WTC11 (cell line): ENCODE data around the gene CTSA. TPM values are rescaled to one million over a fixed set of nuclear protein-coding genes. Genes with fewer than 3 reads are reported as not detected.

ENCODE experiments used
- ATAC-seq: fragments of 200-7000 bp; cut with Tn5 transposase; 2 replicates; pipeline ENCODE4 v1.10.0; 2021; ENCODE audit warnings: mild to moderate bottlenecking, moderate library complexity
- CTCF ChIA-PET: fragments of 300-600 bp; sonication (Branson Sonifier 250); formaldehyde crosslinking; loops from one replicate; lab custom pipeline; 2021; ENCODE audit warnings: antibody characterized with exemption; lab: Charles Lee
- POLR2A ChIA-PET: fragments of 350-600 bp; sonication (Branson Sonifier 250); formaldehyde crosslinking; loops from one replicate; lab custom pipeline; 2021; ENCODE audit warnings: antibody characterized with exemption; lab: Charles Lee
- DNase-seq: peaks from one replicate; pipeline ENCODE4 v3.0.0; 2021; ENCODE audit warnings: low spot score
- H3K27ac Mint-ChIP-seq: 2 replicates; pipeline ENCODE4 v1.8.0; 2021; ENCODE audit warnings: mixed read lengths
- H3K27me3 Mint-ChIP-seq: 2 replicates; pipeline ENCODE4 v1.8.0; 2021; ENCODE audit warnings: low read depth, mild to moderate bottlenecking, moderate library complexity, mixed read lengths
- H3K36me3 Mint-ChIP-seq: 2 replicates; pipeline ENCODE4 v1.8.0; 2021; ENCODE audit warnings: mixed read lengths
- H3K4me1 Mint-ChIP-seq: 2 replicates; pipeline ENCODE4 v1.8.0; 2022; ENCODE audit warnings: mixed read lengths
- H3K4me3 Mint-ChIP-seq: 2 replicates; pipeline ENCODE4 v1.8.0; 2021; ENCODE audit warnings: mild to moderate bottlenecking, moderate library complexity, mixed read lengths
- H3K9me3 Mint-ChIP-seq: 2 replicates; pipeline ENCODE4 v1.8.0; 2021; ENCODE audit warnings: mixed read lengths
- ATF2 ChIP-seq: sonication (generic); formaldehyde crosslinking; IDR thresholded peaks from 2 replicates; pipeline ENCODE4 v1.8.1; 2022; ENCODE audit warnings: low read depth, missing genetic modification reagents, borderline replicate concordance
- E2F1 ChIP-seq: sonication (generic); formaldehyde crosslinking; IDR thresholded peaks from 2 replicates; pipeline ENCODE4 v1.8.0; 2022; ENCODE audit warnings: mild to moderate bottlenecking, missing genetic modification reagents
- ELF4 ChIP-seq: sonication (generic); formaldehyde crosslinking; IDR thresholded peaks from 2 replicates; pipeline ENCODE4 v1.8.1; 2022; ENCODE audit warnings: low read depth, mild to moderate bottlenecking, moderate library complexity, missing genetic modification reagents
- ERG ChIP-seq: fragments of 250-450 bp; sonication (Bioruptor Pico); IDR thresholded peaks from 2 replicates; pipeline ENCODE4 v1.8.0; 2021; ENCODE audit warnings: mild to moderate bottlenecking
- FOXK1 ChIP-seq: sonication (generic); formaldehyde crosslinking; IDR thresholded peaks from 2 replicates; pipeline ENCODE4 v1.8.0; 2022; ENCODE audit warnings: mild to moderate bottlenecking, moderate library complexity, missing genetic modification reagents
- NFATC4 ChIP-seq: fragments of 250-450 bp; sonication (Bioruptor Pico); IDR thresholded peaks from 2 replicates; pipeline ENCODE4 v1.9.0; 2021; ENCODE audit warnings: mild to moderate bottlenecking
- NFYB ChIP-seq: sonication (generic); formaldehyde crosslinking; conservative IDR thresholded peaks from 2 replicates; pipeline ENCODE4 v1.8.0; 2022; ENCODE audit warnings: low read depth, missing genetic modification reagents
- NR2C2 ChIP-seq: sonication (generic); formaldehyde crosslinking; IDR thresholded peaks from 2 replicates; pipeline ENCODE4 v1.8.0; 2022; ENCODE audit warnings: mild to moderate bottlenecking, missing genetic modification reagents
- PREB ChIP-seq: sonication (generic); formaldehyde crosslinking; IDR thresholded peaks from 2 replicates; pipeline ENCODE4 v1.8.1; 2022; ENCODE audit warnings: mild to moderate bottlenecking, missing genetic modification reagents, moderate library complexity, borderline replicate concordance
- SP1 ChIP-seq: sonication (generic); formaldehyde crosslinking; conservative IDR thresholded peaks from 2 replicates; pipeline ENCODE4 v1.8.1; 2022; ENCODE audit warnings: missing genetic modification reagents
- USF2 ChIP-seq: sonication (generic); formaldehyde crosslinking; IDR thresholded peaks from 2 replicates; pipeline ENCODE4 v1.8.1; 2023; ENCODE audit warnings: mild to moderate bottlenecking, missing genetic modification reagents, moderate library complexity
- ZBTB21 ChIP-seq: sonication (generic); formaldehyde crosslinking; IDR thresholded peaks from 2 replicates; pipeline ENCODE4 v1.8.1; 2023; ENCODE audit warnings: mild to moderate bottlenecking, missing genetic modification reagents, borderline replicate concordance
- ZNF121 ChIP-seq: sonication (generic); formaldehyde crosslinking; IDR thresholded peaks from 2 replicates; pipeline ENCODE4 v1.8.0; 2023; ENCODE audit warnings: missing genetic modification reagents
- ZNF232 ChIP-seq: sonication (generic); formaldehyde crosslinking; IDR thresholded peaks from 2 replicates; pipeline ENCODE4 v1.8.0; 2022; ENCODE audit warnings: mild to moderate bottlenecking, missing genetic modification reagents
- total RNA-seq: library from RNA; stranded (reverse); gene quantifications from 3 replicates; pipeline ENCODE4 v1.2.3, GENCODE V29; 2021
- TF ChIP-seq, protein P1 (sequence below): sonication (generic); formaldehyde crosslinking; IDR thresholded peaks from 2 replicates; pipeline ENCODE4 v1.8.1; 2023; ENCODE audit warnings: mild to moderate bottlenecking, missing genetic modification reagents
- TF ChIP-seq, protein P2 (sequence below): sonication (generic); formaldehyde crosslinking; IDR thresholded peaks from 2 replicates; pipeline ENCODE4 v1.8.1; 2023; ENCODE audit warnings: mild to moderate bottlenecking, missing genetic modification reagents
- TF ChIP-seq, protein P3 (sequence below): sonication (generic); formaldehyde crosslinking; conservative IDR thresholded peaks from 2 replicates; pipeline ENCODE4 v1.8.1; 2023; ENCODE audit warnings: mild to moderate bottlenecking, low read depth, missing genetic modification reagents, moderate library complexity
- TF ChIP-seq, protein P4 (sequence below): sonication (generic); formaldehyde crosslinking; IDR thresholded peaks from 2 replicates; pipeline ENCODE4 v1.8.0; 2023; ENCODE audit warnings: missing genetic modification reagents
- TF ChIP-seq, protein P5 (sequence below): sonication (generic); formaldehyde crosslinking; conservative IDR thresholded peaks from 2 replicates; pipeline ENCODE4 v1.8.1; 2022; ENCODE audit warnings: mild to moderate bottlenecking, missing genetic modification reagents
- TF ChIP-seq, protein P6 (sequence below): fragments of 250-450 bp; sonication (Bioruptor Pico); IDR thresholded peaks from 2 replicates; pipeline ENCODE4 v1.9.0; 2021; ENCODE audit warnings: moderate library complexity, mild to moderate bottlenecking, inconsistent platforms, borderline replicate concordance

Gene CTSA
- total RNA-seq, 1 experiment from 2014 or later, result 48.3 TPM

- TF ChIP-seq ERG (CRISPR knock-in tag) (no peak), NR2C2 (CRISPR knock-in tag) (no peak), NFATC4 (CRISPR knock-in tag) (no peak), ZBTB21 (CRISPR knock-in tag) (no peak), NFYB (CRISPR knock-in tag) (no peak), ATF2 (CRISPR knock-in tag) (no peak), PREB (CRISPR knock-in tag) (no peak), ZNF121 (no peak), SP1 (CRISPR knock-in tag) (no peak), ZNF232 (CRISPR knock-in tag) (no peak), E2F1 (no peak), FOXK1 (CRISPR knock-in tag) (no peak), ELF4 (CRISPR knock-in tag) (no peak), USF2 (no peak)
- TF ChIP-seq, protein P1, sequence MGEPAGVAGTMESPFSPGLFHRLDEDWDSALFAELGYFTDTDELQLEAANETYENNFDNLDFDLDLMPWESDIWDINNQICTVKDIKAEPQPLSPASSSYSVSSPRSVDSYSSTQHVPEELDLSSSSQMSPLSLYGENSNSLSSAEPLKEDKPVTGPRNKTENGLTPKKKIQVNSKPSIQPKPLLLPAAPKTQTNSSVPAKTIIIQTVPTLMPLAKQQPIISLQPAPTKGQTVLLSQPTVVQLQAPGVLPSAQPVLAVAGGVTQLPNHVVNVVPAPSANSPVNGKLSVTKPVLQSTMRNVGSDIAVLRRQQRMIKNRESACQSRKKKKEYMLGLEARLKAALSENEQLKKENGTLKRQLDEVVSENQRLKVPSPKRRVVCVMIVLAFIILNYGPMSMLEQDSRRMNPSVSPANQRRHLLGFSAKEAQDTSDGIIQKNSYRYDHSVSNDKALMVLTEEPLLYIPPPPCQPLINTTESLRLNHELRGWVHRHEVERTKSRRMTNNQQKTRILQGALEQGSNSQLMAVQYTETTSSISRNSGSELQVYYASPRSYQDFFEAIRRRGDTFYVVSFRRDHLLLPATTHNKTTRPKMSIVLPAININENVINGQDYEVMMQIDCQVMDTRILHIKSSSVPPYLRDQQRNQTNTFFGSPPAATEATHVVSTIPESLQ (CRISPR knock-in tag), result no peak
- TF ChIP-seq, protein P2, sequence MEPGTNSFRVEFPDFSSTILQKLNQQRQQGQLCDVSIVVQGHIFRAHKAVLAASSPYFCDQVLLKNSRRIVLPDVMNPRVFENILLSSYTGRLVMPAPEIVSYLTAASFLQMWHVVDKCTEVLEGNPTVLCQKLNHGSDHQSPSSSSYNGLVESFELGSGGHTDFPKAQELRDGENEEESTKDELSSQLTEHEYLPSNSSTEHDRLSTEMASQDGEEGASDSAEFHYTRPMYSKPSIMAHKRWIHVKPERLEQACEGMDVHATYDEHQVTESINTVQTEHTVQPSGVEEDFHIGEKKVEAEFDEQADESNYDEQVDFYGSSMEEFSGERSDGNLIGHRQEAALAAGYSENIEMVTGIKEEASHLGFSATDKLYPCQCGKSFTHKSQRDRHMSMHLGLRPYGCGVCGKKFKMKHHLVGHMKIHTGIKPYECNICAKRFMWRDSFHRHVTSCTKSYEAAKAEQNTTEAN, result no peak
- TF ChIP-seq, protein P3, sequence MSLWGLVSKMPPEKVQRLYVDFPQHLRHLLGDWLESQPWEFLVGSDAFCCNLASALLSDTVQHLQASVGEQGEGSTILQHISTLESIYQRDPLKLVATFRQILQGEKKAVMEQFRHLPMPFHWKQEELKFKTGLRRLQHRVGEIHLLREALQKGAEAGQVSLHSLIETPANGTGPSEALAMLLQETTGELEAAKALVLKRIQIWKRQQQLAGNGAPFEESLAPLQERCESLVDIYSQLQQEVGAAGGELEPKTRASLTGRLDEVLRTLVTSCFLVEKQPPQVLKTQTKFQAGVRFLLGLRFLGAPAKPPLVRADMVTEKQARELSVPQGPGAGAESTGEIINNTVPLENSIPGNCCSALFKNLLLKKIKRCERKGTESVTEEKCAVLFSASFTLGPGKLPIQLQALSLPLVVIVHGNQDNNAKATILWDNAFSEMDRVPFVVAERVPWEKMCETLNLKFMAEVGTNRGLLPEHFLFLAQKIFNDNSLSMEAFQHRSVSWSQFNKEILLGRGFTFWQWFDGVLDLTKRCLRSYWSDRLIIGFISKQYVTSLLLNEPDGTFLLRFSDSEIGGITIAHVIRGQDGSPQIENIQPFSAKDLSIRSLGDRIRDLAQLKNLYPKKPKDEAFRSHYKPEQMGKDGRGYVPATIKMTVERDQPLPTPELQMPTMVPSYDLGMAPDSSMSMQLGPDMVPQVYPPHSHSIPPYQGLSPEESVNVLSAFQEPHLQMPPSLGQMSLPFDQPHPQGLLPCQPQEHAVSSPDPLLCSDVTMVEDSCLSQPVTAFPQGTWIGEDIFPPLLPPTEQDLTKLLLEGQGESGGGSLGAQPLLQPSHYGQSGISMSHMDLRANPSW (CRISPR knock-in tag), result no peak
- TF ChIP-seq, protein P4, sequence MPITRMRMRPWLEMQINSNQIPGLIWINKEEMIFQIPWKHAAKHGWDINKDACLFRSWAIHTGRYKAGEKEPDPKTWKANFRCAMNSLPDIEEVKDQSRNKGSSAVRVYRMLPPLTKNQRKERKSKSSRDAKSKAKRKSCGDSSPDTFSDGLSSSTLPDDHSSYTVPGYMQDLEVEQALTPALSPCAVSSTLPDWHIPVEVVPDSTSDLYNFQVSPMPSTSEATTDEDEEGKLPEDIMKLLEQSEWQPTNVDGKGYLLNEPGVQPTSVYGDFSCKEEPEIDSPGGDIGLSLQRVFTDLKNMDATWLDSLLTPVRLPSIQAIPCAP (CRISPR knock-in tag), result no peak
- TF ChIP-seq, protein P5, sequence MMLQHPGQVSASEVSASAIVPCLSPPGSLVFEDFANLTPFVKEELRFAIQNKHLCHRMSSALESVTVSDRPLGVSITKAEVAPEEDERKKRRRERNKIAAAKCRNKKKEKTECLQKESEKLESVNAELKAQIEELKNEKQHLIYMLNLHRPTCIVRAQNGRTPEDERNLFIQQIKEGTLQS (CRISPR knock-in tag), result no peak
- TF ChIP-seq, protein P6, sequence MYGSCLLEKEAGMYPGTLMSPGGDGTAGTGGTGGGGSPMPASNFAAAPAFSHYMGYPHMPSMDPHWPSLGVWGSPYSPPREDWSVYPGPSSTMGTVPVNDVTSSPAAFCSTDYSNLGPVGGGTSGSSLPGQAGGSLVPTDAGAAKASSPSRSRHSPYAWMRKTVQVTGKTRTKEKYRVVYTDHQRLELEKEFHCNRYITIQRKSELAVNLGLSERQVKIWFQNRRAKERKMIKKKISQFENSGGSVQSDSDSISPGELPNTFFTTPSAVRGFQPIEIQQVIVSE (CRISPR knock-in tag), result no peak
- ChIA-PET POLR2A (no interaction called here), CTCF (interaction anchor here (1.7 kb wide), 1 partner anchor 22 kb away, joined by 4 read pairs; no protein-coding TSS in a partner anchor)
- H3K36me3 Mint-ChIP-seq, result no peaks in the 10 kb centered on the region
- DNase-seq (no peak), ATAC-seq (no peak)
- H3K9me3 Mint-ChIP-seq, result no peaks in the 10 kb centered on the region
- H3K4me1 Mint-ChIP-seq, result no peaks in the 10 kb centered on the region
- no peaks in the 10 kb centered on the region for H3K27me3 Mint-ChIP-seq
- no peak overlapping the region for H3K27ac Mint-ChIP-seq
- H3K4me3 Mint-ChIP-seq, result no peak overlapping the region
Measured at GRCh38 chr20:45867819-45868176, 23.3 kb upstream of the CTSA start.
